Stimulated activated CD8-positive, alpha-beta memory T cell treated with anti-CD3 and anti-CD28 coated beads, Interleukin-15, amount 100 ng/mL, for 4 hours (primary cell): ENCODE measurements around the gene TYW5.

Experiments used
- DNase-seq, 2 donors: peaks; one replicate each; pipeline ENCODE4 v3.0.0-alpha.2; 2020; ENCODE audit warnings: low read depth in 2 of 2

The TYW5 gene

DNA sequence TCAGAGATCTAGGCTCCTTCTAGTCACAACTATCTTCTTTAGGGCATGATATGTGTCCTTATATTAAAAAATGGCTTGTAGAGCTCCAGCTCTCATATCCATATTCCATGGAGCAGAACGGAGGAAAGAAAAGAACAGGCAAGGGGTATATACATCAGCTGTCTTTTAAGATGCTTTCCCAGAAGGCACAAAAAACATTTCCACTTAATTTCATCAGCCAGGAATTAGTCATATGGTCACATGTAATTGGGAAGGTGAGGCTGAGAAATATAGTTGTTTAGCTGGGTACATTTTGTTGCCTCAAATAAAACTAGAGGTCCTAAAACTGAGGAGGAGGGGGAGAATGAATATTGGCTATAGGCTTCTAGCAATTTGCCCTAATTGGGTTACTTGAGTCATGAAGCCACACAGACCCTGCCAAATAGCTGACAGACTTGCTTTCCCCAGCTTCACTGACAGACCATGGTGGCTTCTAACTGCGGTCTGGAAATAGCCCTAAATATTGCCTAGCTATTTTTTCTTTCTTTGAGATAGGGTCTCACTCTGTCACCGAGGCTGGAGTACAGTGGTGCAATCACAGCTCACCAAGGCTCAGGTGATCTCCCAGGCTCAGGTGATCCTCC is 20.1 kb upstream of the TYW5 start:
- DNase-seq: no peak

DNA sequence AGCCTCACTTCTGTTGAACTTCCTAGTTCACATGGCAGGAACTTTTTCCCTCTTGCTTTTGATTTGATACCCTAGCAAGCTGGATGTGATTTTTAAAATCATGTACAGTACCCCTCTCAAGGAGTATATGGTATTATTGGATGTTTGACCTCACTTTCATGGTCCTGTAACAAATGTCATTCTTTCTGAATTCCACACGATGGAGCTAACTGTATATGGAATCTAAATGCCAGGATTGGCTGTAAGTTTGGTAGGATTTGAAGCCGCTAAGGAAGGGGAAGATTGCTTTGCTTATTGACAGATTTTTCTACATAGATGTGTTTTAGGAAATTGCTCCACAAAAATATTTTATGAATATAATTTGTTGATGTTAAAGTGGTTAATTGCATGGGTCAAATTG is 18.4 kb upstream of the TYW5 start:
- no peak for DNase-seq

DNA sequence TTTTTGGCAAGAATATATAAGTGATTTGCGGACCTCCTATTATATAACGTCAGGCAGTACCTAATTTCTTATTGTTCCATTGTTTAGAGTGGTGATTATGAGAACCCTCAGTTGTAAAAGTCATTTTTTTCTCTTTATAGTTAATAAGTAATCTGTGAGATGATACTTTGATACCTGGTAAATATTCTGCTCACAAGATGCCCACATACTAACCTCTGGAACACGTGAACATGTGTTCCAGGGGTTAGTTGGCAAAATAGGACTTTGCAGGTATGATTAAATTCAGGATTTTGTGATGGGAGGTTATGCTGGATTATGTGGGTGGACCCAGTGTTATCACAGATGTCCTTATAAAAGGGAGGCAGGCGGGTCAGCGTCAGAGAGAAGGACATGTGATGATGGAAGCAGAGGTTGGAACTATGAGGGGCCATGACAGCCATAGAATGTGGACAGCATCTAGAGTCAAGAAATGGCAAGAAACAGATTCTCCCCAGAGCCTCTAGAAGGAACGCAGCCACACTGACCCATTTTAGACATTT is 16.9 kb upstream of the TYW5 start:
- no peak for DNase-seq

DNA sequence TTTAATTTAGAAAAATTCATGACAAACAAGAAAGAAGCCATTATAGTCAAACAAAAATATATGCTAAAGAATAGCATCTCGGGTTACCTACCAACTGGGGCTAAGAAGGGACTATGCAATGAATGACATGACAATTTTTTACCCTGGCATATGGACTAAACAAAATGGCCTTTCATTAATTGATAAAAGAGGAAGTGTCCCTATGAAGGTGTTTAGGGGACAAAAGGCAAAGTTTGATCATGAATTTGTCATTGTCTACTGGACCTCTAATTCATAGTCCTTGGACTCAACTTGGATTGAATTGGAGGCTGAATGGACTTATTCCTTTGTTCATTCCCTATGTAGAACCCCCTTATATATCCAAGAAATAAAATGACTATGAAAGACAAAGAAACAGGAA is 12.8 kb upstream of the TYW5 start:
- DNase-seq: no peak

DNA sequence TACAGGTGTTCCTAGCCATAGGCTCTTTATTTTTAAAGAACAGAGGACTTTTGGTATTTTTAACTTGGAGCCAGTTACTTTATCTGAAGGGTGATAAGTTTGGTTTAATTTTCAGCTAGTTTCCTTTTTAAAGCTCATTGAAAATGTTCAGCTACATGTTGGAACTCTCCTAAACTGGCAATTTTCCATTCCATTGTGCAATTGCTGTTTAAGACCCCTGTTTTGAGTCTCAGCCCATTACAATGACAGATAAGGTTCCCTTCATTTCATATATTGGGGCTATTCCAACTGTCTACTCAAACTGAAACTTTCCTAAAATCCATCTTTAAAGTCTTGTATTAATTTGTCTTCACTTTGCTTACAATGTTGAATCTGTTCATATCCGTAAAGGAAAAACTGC is 11.7 kb upstream of the TYW5 start:
- no peak for DNase-seq

DNA sequence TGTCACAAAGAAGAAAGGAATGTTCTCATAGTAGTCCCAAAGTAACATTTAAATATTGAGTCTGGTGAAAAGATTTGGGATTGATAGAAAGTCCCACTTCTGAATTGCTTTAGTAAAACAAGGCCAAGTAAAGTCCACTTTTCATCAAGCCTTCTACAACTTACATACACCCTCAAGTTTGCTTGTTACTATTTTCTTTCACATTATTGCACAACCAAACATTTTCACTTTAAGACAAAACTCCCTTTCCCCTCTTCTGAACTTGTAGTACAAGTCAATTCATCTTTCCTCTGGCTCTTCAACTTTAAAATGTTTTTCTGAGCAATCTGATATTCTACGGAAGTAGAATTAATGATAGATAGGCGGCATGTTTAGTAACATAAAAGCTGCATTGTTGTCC is 11.1 kb upstream of the TYW5 start:
- DNase-seq: no peak

DNA sequence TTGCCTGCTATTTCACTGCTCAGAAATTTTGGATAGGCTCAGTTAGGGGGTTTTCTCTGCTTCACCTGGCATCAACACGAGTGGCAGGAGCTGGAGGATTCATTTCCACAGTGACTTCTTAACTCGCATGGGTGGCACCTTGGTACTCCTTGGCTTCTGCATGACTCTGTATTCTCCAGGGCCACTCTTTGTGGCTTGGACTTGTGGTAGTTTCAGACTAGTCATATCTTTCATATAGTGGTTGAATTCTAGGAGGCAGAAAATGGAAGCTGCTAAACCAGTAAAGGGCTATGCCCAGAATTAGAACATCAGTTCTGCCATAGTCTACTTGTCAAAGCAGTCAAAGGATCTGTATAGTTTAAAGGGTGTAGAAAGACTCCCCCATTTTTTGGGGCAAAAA is 6.9 kb upstream of the TYW5 start:
- DNase-seq: no peak

DNA sequence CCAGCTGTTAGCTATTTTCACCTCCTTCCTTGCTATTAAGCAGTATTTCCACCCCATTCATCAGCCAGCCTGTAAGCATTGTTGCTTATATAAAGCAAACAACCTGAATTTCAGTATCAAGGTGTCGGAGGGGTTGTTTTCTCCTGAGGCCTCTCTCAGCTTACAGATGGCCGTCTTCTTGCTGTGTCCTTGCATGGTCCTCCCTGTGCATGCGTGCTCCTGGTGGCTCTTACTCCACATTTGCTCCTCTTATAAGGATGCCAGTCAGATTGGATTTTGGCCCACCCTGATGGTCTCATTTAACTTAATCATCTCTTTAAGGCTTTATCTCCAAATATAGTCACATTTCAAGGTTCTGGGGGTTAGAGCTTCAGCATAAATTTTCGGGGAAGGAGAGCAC is 2.7 kb upstream of the TYW5 start:
- no peak for DNase-seq

DNA sequence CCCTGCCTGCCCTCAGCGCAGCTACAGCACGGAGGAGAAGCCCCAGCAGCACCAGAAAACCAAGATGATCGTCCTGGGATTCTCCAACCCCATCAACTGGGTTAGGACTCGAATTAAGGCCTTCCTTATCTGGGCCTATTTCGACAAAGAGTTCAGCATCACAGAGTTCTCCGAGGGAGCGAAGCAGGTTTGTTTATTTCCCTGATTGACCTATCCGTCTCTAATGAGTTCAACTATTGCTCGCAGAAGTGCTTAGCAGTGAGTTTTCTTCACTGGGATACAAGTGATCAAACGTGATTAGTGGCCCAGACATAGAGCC is 730 bp upstream of the TYW5 start:
- no peak for DNase-seq

DNA sequence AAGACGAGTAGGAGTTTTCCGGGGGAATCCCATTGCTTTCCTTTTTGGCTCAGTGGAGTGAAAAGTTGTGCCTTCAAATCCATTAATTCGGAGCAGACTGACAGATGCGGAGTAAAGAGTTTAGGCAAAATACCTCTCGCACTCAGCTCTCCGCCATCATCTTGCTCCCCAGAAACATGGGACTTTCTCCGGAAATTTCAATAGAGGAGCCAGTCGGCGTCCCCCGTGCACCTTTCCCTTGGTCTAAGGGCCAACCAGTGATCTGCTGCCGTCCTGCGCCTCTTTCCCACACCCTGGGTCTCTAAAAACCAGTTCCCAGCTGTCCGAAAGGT is 318 bp downstream of the TYW5 start:
- no peak for DNase-seq

DNA sequence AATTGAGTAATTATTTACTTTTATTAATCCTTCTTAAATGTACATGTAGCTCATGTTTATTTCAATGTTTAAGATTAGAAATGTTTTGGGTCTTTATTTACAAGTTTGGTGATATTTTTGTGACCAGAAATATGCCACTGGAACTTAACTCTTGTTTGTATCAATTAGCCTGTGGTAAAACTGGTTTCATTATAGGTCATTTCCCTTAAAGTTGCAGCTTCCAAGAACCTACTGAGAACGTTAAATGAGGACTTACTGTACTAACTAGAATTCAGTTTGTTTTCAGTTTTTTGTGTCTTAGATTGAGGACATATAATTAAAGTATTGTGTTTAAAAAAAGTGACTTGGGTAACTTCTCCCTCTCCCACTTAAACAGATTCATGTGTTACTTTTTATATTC is 4.3 kb downstream of the TYW5 start:
- no peak for DNase-seq

DNA sequence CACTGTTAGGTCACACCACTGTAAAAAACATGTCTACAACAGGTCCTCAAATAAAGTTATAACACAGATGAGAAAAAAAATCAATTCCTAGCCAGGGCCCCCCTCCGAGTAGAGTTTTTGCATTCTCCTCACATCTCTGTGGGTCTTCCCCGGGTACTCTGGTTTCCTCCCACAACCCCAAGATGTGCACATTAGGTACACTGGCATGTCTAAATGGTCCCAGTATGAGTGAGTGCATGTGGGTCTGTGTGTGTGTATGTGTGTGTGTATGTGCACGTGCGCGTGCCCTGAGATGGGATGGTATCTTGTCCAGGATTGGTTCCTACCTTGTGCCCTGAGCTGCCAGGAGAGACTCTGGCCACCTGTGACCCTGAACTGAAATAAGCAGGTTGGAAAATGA is 4.9 kb downstream of the TYW5 start:
- DNase-seq: no peak

DNA sequence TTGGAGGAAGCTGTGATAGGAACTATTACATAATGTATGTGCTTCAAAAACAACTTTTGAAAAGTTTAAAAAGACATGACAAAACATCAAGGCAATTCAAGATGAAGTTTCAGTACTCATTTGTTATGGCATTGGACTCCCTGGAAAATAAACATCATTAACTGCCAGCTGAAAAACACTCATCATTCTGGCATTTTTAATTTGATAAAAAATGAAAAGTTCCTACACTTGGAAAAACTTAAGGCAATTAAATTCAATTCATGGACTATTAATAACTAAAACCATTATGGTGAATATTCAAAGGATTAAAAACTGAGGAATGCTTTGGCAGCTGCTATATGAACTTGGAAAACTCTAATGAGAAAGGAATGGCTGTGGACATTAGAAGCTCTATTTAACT is 8.5 kb downstream of the TYW5 start:
- DNase-seq: no peak

DNA sequence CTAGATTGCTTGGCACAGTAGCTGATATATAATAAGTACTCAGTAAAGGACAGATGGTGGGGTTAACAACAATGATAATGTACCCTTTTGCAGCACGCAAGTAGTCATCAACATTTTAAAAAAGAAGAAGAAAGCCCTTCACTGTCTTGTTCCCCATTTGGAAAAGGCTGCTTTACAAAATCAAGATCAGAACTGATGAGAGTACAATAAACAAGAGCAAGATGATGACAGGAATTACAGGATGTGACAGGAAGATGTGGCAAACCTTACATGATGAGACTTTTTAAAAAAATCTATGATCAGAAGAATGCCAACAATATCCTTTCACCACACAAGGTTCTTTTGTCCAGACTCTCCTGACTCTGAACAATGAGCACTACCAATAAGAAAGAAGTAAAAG is 9.1 kb downstream of the TYW5 start:
- DNase-seq: no peak

DNA sequence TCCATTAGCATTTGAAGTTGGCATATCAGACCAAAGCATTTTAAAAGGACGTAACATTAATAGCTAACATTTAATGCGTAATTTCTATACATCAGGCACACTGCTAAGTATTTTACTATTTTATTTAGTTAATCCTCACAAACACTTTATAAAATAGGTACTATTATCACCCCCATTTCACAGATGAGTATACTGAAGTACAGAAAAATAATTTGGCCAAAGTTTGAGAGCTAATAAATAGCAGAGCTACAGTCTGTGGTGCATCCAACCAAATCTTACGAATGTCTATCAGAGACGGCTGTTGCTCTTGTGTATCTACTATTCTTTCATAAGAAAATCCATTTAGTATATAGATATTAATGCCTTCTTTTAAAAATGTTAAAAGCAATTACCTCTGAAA is 11.9 kb downstream of the TYW5 start:
- no peak for DNase-seq

DNA sequence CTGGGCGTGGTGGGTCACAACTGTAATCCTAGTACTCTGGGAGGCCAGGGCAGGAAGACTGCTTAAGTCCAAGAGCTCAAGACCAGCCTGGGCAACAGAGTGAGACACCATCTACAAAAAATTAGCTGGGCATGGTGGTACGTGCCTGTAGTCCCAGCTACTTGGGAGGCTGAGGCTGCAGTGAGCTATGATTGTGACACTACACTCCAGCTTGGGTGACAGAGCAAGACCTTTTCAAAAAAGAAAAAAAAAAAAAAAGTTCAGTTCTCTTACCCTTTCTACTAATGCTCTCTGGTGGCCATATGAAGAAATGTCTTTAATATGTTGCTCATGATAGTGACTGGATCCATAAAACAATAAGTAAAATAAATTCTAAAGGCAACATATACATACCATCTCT is 14.9 kb downstream of the TYW5 start:
- no peak for DNase-seq

DNA sequence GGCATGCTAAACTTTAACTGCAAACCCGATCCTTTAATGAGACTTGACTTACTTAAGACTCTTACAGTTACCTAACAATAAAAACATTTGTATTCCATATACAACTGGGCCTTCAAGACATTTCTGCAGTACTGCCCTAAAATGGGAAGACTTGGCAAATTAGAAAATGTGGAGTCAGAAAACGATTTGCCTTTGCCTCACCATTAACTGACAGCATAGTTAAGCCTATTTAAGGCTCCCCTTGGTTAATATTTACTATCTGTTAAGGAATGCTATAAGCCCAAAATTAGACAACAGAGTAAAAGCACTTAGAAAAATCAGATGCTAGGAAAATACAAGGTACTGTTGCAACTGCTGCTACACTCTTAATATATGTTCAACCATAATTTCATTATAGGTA is 18.7 kb downstream of the TYW5 start:
- no peak for DNase-seq

DNA sequence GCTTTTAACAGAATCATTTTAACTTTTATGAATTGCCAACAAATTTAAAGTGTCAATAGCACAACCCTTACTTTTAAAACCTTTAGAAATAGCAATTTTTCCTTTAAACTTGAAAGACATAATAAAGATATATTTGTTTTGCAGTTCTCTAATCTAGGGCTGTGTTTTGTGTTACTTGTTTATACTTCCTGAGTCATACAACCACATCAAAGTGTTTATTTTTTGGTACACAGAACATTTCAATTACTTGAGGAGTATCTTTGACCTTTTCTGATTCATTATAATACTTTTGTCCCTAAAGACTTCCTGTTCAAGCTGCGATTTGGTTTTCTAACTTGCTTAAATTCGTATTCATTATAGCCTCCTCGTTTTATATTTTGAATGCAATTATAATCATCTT is 21.8 kb downstream of the TYW5 start:
- no peak for DNase-seq

DNA sequence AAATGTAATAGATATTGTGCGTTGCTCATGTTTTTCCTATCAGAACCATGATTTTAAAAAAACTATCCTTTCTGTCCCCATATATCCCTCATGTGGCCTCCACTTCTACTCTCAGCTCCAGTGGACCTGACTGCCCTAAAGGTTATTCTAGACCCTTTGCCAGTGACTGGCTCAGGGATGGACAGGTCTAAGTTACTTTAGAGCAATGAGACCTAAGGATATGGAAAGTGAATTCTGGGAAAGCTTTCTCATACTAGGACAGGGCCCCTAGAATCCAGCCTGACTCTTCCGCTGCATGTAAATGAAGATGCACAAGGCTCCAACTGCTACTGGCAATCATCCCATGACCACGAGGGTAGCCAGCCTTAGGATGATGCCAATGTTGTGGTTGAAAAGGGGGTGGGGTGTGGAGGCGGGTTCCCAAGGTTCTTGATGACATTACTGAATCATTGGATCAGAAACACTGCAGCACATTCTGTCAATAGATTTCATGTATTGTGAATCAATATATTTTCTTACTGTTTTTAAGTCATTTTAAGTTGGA is 22.9 kb downstream of the TYW5 start:
- no peak for DNase-seq

DNA sequence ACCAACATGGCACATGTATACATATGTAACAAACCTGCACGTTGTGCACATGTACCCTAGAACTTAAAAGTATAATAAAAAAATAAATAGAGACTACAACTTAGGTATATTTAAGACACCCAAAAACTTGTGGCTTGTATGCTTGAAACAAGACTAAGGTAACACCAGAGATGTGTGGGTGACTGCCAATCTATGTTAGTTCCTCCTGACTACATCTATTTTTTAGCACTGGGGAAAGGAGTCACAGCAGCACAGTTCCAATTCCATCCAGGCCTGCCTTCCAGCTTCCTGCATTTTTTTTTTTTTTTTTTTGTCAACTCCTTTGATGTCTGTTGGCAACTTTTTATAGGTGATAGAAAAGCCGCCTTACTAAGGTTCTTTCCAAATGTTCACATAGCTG is 26.0 kb downstream of the TYW5 start:
- no peak for DNase-seq

DNA sequence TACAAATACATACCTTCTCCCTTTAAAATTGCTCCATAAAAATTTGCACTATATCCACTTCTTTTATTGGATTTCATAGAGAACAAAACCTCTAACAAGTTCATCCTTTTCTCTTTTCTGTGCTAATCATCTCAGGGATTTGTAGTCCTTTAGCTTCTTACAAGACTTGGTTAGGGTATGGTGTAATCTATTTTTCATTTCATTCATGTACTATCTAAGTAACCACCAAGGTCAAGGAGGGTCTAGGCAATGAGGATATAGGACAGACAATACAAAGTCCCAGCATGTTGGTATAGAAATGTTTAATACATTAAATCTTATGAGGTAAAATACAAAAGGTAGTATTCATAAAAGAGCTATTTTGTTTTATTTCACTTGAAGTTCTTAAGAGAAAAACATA is 26.7 kb downstream of the TYW5 start:
- DNase-seq: no peak

DNA sequence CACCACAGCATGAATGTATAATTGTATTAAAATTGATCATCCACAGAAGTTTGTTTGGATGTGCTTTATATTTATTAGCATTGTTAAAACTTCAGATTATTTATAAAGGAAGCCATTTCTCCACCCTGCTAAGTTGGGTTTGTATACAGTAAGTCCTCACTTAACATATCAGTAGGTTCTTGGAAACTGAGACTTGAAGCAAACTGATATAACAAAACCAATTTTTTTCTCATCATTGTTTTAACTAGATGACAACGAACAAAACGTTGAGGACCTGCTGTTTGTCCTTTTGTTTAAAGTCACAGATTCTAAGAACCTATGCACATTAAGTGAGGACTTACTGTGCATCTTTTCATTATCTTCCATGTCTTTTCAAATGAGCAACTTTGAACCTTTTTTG is 27.1 kb downstream of the TYW5 start:
- DNase-seq: no peak

DNA sequence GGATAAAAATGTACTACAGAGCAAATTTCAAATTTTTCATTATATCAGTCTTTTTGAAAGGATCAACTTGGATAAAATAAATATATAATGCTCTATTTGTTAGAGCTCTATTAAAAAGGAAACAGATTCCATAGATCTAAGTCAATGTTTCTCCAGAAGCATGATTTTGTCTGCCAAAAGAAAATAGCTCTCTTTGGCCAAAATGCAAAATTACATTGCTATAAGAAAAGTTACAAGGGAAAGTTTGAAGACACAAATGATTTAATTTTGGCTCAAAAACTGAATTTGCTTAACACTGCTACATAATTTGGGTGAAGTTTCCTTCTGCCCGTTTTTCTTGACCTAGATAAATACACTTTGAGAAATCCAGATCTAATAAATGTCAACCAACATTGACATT is 28.5 kb downstream of the TYW5 start:
- no peak for DNase-seq

DNA sequence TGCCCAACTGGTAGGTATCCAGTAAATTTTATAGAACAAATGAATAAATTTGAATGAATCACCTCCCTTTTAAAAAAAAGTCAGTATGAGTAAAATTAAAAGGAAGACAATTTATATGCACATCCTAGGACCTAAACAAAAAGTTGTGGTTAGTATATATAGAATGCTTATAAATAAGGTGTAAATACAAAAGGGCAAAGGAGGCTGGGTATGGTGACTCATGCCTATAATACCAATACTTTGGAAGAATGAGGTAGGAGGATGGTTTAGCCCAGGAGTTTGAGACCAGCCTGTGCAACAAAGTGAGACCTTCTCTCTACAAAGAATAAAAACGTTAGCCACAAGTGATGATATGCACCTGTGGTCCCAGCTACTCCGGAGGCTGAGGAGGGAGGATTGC is 31.4 kb downstream of the TYW5 start:
- DNase-seq: no peak

DNA sequence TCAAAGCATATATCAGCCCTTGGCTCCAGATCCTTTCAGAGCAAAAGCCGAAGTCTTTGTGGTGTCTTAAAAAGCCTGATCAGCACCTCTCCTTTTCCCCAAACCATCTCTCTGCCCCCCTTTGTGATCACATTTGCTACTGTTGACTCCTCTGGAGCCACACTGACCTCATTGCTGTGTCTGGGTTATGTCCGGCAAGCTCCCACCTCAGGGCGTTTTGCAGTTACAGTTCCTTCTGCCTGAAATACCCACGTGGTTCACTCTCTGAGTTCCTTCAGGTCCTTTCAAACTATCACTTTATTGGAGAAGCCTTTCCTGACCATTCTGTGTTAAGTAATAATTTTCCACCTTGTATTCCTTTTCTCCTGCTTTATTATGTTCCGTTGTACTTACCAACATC is 32.4 kb downstream of the TYW5 start:
- DNase-seq: no peak
